Activated naive CD4-positive, alpha-beta T cell treated with anti-CD3 and anti-CD28 coated beads for 36 hours (primary cell): ENCODE data around the gene MGARP. TPM values are rescaled to one million over a fixed set of nuclear protein-coding genes. Genes with fewer than 3 reads are reported as not detected.
A peak's percentile ranks its signal among the peaks of the same experiment; 100 is the strongest.

ENCODE experiments used
- CTCF ChIA-PET: fragments of 350-600 bp; sonication (Branson Sonifier 250); formaldehyde crosslinking; loops from one replicate; lab custom pipeline; 2021; ENCODE audit warnings: antibody characterized with exemption; lab: Charles Lee
- DNase-seq: peaks from one replicate; pipeline ENCODE4 v3.0.0-alpha.2; 2020
- H3K27ac Mint-ChIP-seq: one replicate; pipeline ENCODE4 v1.8.0; 2021; ENCODE audit warnings: mild to moderate bottlenecking, mixed read lengths
- H3K27me3 Mint-ChIP-seq: one replicate; pipeline ENCODE4 v1.8.0; 2021; ENCODE audit warnings: low read depth, mixed read lengths
- H3K36me3 Mint-ChIP-seq: one replicate; pipeline ENCODE4 v1.8.0; 2021; ENCODE audit warnings: low read depth, mixed read lengths
- H3K4me1 Mint-ChIP-seq: one replicate; pipeline ENCODE4 v1.8.0; 2021; ENCODE audit warnings: low read depth, mixed read lengths
- H3K4me3 Mint-ChIP-seq: one replicate; pipeline ENCODE4 v1.8.0; 2021; ENCODE audit warnings: mild to moderate bottlenecking, moderate library complexity, mixed read lengths
- H3K9me3 Mint-ChIP-seq: one replicate; pipeline ENCODE4 v1.8.0; 2021; ENCODE audit warnings: mixed read lengths
- intact Hi-C: fragments of 100-400 bp; cut with micrococcal nuclease; formaldehyde crosslinking; loops from one replicate; pipeline ENCODE4 v1.15.1; 2023
- total RNA-seq, 2 experiments: library from RNA; stranded (reverse); gene quantifications; one replicate each; pipeline ENCODE4 v1.2.3, GENCODE V29; 2021

Gene MGARP
- total RNA-seq, 2 experiments from 2014 or later, result not detected

- no peak overlapping the region for H3K4me3 Mint-ChIP-seq
- no peaks in the 10 kb centered on the region for H3K4me1 Mint-ChIP-seq
- CTCF ChIA-PET, result interaction anchor here (0.6 kb wide), 2 partner anchors 38 to 54 kb away, joined by 3 read pairs; no protein-coding TSS in a partner anchor
- intact Hi-C loops, result no loop called here
- no peak overlapping the region for H3K27ac Mint-ChIP-seq
- H3K9me3 Mint-ChIP-seq, result peaks cover 5% of the 10 kb centered on the region
- no peaks in the 10 kb centered on the region for H3K36me3 Mint-ChIP-seq
- no peak for DNase-seq
- peaks cover 1% of the 10 kb centered on the region for H3K27me3 Mint-ChIP-seq
These were observed 38.8 kb downstream of the MGARP start for GRCh38 chr4:139241086-139241783.

GRCh38 chr4:139239127-139239772 is 40.8 kb downstream of the MGARP start:
- Mint-ChIP-seq H3K9me3 (peaks cover 5% of the 10 kb centered on the region), H3K27me3 (peaks cover 1% of the 10 kb centered on the region), H3K27ac (no peak overlapping the region), H3K36me3 (no peaks in the 10 kb centered on the region), H3K4me3 (no peak overlapping the region), H3K4me1 (no peaks in the 10 kb centered on the region)
- DNase-seq, result no peak
- intact Hi-C loops, result no loop called here
- CTCF ChIA-PET, result interaction anchor here (0.6 kb wide), 1 partner anchor 14 kb away, joined by 3 read pairs; no protein-coding TSS in a partner anchor

- Mint-ChIP-seq H3K9me3 (peaks cover 3% of the 10 kb centered on the region), H3K36me3 (no peaks in the 10 kb centered on the region), H3K4me1 (no peaks in the 10 kb centered on the region), H3K27me3 (peaks cover 1% of the 10 kb centered on the region), H3K4me3 (no peak overlapping the region), H3K27ac (no peak overlapping the region)
- CTCF ChIA-PET, result interaction anchor here (0.6 kb wide), 1 partner anchor 779 kb away, joined by 4 read pairs; no protein-coding TSS in a partner anchor
- intact Hi-C loops, result no loop called here
- DNase-seq, result no peak
These were observed 45.8 kb downstream of the MGARP start for GRCh38 chr4:139234253-139234652.

GRCh38 chr4:139229534-139230039 is 50.4 kb downstream of the MGARP start:
- Mint-ChIP-seq H3K27me3 (no peaks in the 10 kb centered on the region), H3K27ac (no peak overlapping the region), H3K4me3 (no peak overlapping the region), H3K4me1 (no peaks in the 10 kb centered on the region), H3K36me3 (no peaks in the 10 kb centered on the region), H3K9me3 (no peaks in the 10 kb centered on the region)
- CTCF ChIA-PET, result interaction anchor here (0.6 to 1.1 kb wide), 5 partner anchors 58 to 199 kb away, joined by 3 to 6 read pairs (median 3); no protein-coding TSS in a partner anchor
- intact Hi-C loops, result loop anchor here (1.0 to 2.0 kb wide), 4 partner anchors 37 to 422 kb away; no protein-coding TSS in a partner anchor
- no peak for DNase-seq

GRCh38 chr4:139227729-139228404 is 52.2 kb downstream of the MGARP start:
- no peak overlapping the region for H3K27ac Mint-ChIP-seq
- H3K4me1 Mint-ChIP-seq, result peaks cover 15% of the 10 kb centered on the region
- H3K4me3 Mint-ChIP-seq, result no peak overlapping the region
- intact Hi-C loops, result loop anchor here (1.0 to 2.0 kb wide), 2 partner anchors 39 to 129 kb away; no protein-coding TSS in a partner anchor
- CTCF ChIA-PET, result interaction anchor here (0.6 to 3.3 kb wide), 14 partner anchors 8 to 197 kb away, joined by 3 to 12 read pairs (median 3); partner anchors contain the start of gene NDUFC1
- H3K36me3 Mint-ChIP-seq, result no peaks in the 10 kb centered on the region
- DNase-seq, result peak; percentile 9
- H3K9me3 Mint-ChIP-seq, result no peaks in the 10 kb centered on the region
- no peaks in the 10 kb centered on the region for H3K27me3 Mint-ChIP-seq

GRCh38 chr4:139223682-139224317 is 56.2 kb downstream of the MGARP start:
- Mint-ChIP-seq H3K27ac (no peak overlapping the region), H3K27me3 (no peaks in the 10 kb centered on the region), H3K4me1 (peaks cover 15% of the 10 kb centered on the region), H3K4me3 (no peak overlapping the region), H3K9me3 (no peaks in the 10 kb centered on the region), H3K36me3 (no peaks in the 10 kb centered on the region)
- intact Hi-C loops, result loop anchor here (1.0 to 2.0 kb wide), 2 partner anchors 43 to 45 kb away; no protein-coding TSS in a partner anchor
- CTCF ChIA-PET, result interaction anchor here (0.6 to 1.7 kb wide), 7 partner anchors 8 to 144 kb away, joined by 3 to 8 read pairs (median 3); partner anchors contain the start of gene NAA15
- DNase-seq, result peak; percentile 52

GRCh38 chr4:139222215-139222614 is 57.8 kb downstream of the MGARP start:
- no peak for DNase-seq
- CTCF ChIA-PET, result no interaction called here
- Mint-ChIP-seq H3K27me3 (no peaks in the 10 kb centered on the region), H3K27ac (no peak overlapping the region), H3K9me3 (no peaks in the 10 kb centered on the region), H3K4me1 (peaks cover 15% of the 10 kb centered on the region), H3K36me3 (no peaks in the 10 kb centered on the region), H3K4me3 (no peak overlapping the region)
- intact Hi-C loops, result loop anchor here (2.0 kb wide), 1 partner anchor 43 kb away; no protein-coding TSS in a partner anchor

GRCh38 chr4:139221687-139222086 is 58.3 kb downstream of the MGARP start:
- no peaks in the 10 kb centered on the region for H3K36me3 Mint-ChIP-seq
- no peaks in the 10 kb centered on the region for H3K27me3 Mint-ChIP-seq
- no peak overlapping the region for H3K27ac Mint-ChIP-seq
- intact Hi-C loops, result loop anchor here (2.0 kb wide), 1 partner anchor 43 kb away; no protein-coding TSS in a partner anchor
- peaks cover 15% of the 10 kb centered on the region for H3K4me1 Mint-ChIP-seq
- H3K4me3 Mint-ChIP-seq, result no peak overlapping the region
- H3K9me3 Mint-ChIP-seq, result no peaks in the 10 kb centered on the region
- DNase-seq, result no peak
- CTCF ChIA-PET, result no interaction called here

GRCh38 chr4:139219450-139220055 is 60.5 kb downstream of the MGARP start:
- Mint-ChIP-seq H3K9me3 (no peaks in the 10 kb centered on the region), H3K4me1 (peaks cover 16% of the 10 kb centered on the region), H3K36me3 (no peaks in the 10 kb centered on the region), H3K4me3 (no peak overlapping the region), H3K27me3 (no peaks in the 10 kb centered on the region), H3K27ac (no peak overlapping the region)
- no peak for DNase-seq
- intact Hi-C loops, result no loop called here
- CTCF ChIA-PET, result interaction anchor here (0.6 to 1.5 kb wide), 4 partner anchors 8 to 120 kb away, joined by 3 to 4 read pairs (median 3); no protein-coding TSS in a partner anchor
